Right ventricle myocardium inferior (tissue), 1 donor: ENCODE results near the gene SINHCAF. TPM values are rescaled to one million over a fixed set of nuclear protein-coding genes. Genes with fewer than 3 reads are reported as not detected.
A peak's percentile ranks its signal among the peaks of the same experiment; 100 is the strongest.

Source experiments
- ATAC-seq: fragments of 200-7000 bp; cut with Tn5 transposase; one replicate; pipeline ENCODE4 v1.9.1; 2020; ENCODE audit warnings: mild to moderate bottlenecking, moderate library complexity
- DNase-seq: peaks from one replicate; pipeline ENCODE4 v3.0.0; 2021; ENCODE audit errors: missing footprints
- intact Hi-C: fragments of 100-400 bp; cut with DNase I; formaldehyde crosslinking; loops from one replicate; pipeline ENCODE4 v1.11.0; 2022
- total RNA-seq: library from RNA; stranded (reverse); fragmentation: NEBNext Ultra II Directional; extraction: Animal tissue kit (Norgen Biotek cat#: 25700); gene quantifications from one replicate; pipeline ENCODE4 v1.2.1, GENCODE V29; 2021
- donor health status: DM: no; HTN: yes; CAD: no; lungs with severe emphysema.

Gene SINHCAF
- total RNA-seq, 1 donor from 2014 or later, result 9.1 TPM

GRCh38 chr12:31342286-31342685 lies 16.3 kb upstream of the SINHCAF start:
- DNase-seq, result no peak
- ATAC-seq, result no peak
- intact Hi-C loops, result no loop called here

- intact Hi-C loops, result no loop called here
- no peak for DNase-seq
- no peak for ATAC-seq
Measured at GRCh38 chr12:31339831-31340622, 14.1 kb upstream of the SINHCAF start.

GRCh38 chr12:31337952-31338351 lies 12.0 kb upstream of the SINHCAF start:
- ATAC-seq, result no peak
- intact Hi-C loops, result no loop called here
- DNase-seq, result no peak

GRCh38 chr12:31331242-31331641 lies 5.3 kb upstream of the SINHCAF start:
- intact Hi-C loops, result no loop called here
- no peak for DNase-seq

GRCh38 chr12:31326736-31327659 lies 1.0 kb upstream of the SINHCAF start:
- intact Hi-C loops, result no loop called here
- no peak for DNase-seq
- no peak for ATAC-seq

More at GRCh38 chr12:31331242-31331641, 5.3 kb upstream of the SINHCAF start:
- ATAC-seq, result no peak

GRCh38 chr12:31325524-31325875 lies 450 bp downstream of the SINHCAF start:
- DNase-seq (no peak), ATAC-seq (peak; percentile 14)
- intact Hi-C loops, result no loop called here

GRCh38 chr12:31324845-31325523 lies 966 bp downstream of the SINHCAF start:
- ATAC-seq (peak; percentile 32), DNase-seq (peak; percentile 76)
- intact Hi-C loops, result no loop called here

- intact Hi-C loops, result no loop called here
Measured at GRCh38 chr12:31324116-31324844, 1.7 kb downstream of the SINHCAF start.

GRCh38 chr12:31323391-31324115 lies 2.4 kb downstream of the SINHCAF start:
- DNase-seq (peak; percentile 76), ATAC-seq (no peak)
- intact Hi-C loops, result no loop called here

More at GRCh38 chr12:31324116-31324844, 1.7 kb downstream of the SINHCAF start:
- ATAC-seq, result peak; percentile 21
- DNase-seq, result peak; percentile 86

- no peak for DNase-seq
- no peak for ATAC-seq
- intact Hi-C loops, result no loop called here
Measured at GRCh38 chr12:31322801-31323207, 3.1 kb downstream of the SINHCAF start.

- intact Hi-C loops, result no loop called here
- no peak for ATAC-seq
- no peak for DNase-seq
Measured at GRCh38 chr12:31321897-31322228, 4.1 kb downstream of the SINHCAF start.

GRCh38 chr12:31321186-31321896 lies 4.6 kb downstream of the SINHCAF start:
- ATAC-seq (no peak), DNase-seq (no peak)
- intact Hi-C loops, result no loop called here

GRCh38 chr12:31318657-31319269 lies 7.2 kb downstream of the SINHCAF start:
- intact Hi-C loops, result no loop called here
- DNase-seq (no peak), ATAC-seq (no peak)

GRCh38 chr12:31317471-31318395 lies 8.2 kb downstream of the SINHCAF start:
- ATAC-seq (no peak), DNase-seq (no peak)
- intact Hi-C loops, result no loop called here

GRCh38 chr12:31316891-31317290 lies 9.1 kb downstream of the SINHCAF start:
- no peak for DNase-seq
- no peak for ATAC-seq
- intact Hi-C loops, result no loop called here

GRCh38 chr12:31315784-31316465 lies 10.0 kb downstream of the SINHCAF start:
- intact Hi-C loops, result no loop called here
- DNase-seq, result no peak
- no peak for ATAC-seq
